Liver (tissue), 9 donors: ENCODE data around the gene CASP3. TPM values are rescaled to one million over a fixed set of nuclear protein-coding genes. Genes with fewer than 3 reads are reported as not detected.

Source experiments
- DNase-seq: peaks from one replicate; pipeline ENCODE4 v3.0.0-alpha.2; 2017; ENCODE audit warnings: low spot score
- H3K27ac ChIP-seq, 2 donors: one replicate each; pipeline ENCODE4 v1.7.0; 2013; ENCODE audit warnings: inconsistent platforms in 2 of 2, low read length in 2 of 2, control low read depth in 1 of 2, low read depth in 1 of 2, mild to moderate bottlenecking in 1 of 2
- H3K27me3 ChIP-seq, 4 donors: one replicate each; pipeline versions ENCODE4 v1.6.1 to v1.7.0; 2013; ENCODE audit warnings: low read length in 3 of 4, inconsistent platforms in 1 of 4, mild to moderate bottlenecking in 1 of 4, moderate library complexity in 1 of 4; ENCODE audit not compliant: control insufficient read depth in 4 of 4, insufficient read depth in 4 of 4
- H3K36me3 ChIP-seq, 4 donors: one replicate each; pipeline versions ENCODE4 v1.6.1 to v1.7.0; 2013; ENCODE audit warnings: low read length in 3 of 4, mild to moderate bottlenecking in 3 of 4, low read depth in 1 of 4, moderate library complexity in 1 of 4; ENCODE audit not compliant: control insufficient read depth in 4 of 4, insufficient read depth in 3 of 4
- H3K4me1 ChIP-seq, 4 donors: one replicate each; pipeline versions ENCODE4 v1.6.1 to v1.7.0; 2013; ENCODE audit warnings: low read length in 3 of 4, mild to moderate bottlenecking in 3 of 4, moderate library complexity in 1 of 4; ENCODE audit not compliant: control insufficient read depth in 4 of 4, insufficient read depth in 4 of 4
- H3K4me3 ChIP-seq, 3 donors: one replicate each; pipeline versions ENCODE4 v1.6.1 to v1.7.0; 2013; ENCODE audit warnings: low read length in 3 of 3, control low read depth in 1 of 3, low read depth in 1 of 3, mild to moderate bottlenecking in 1 of 3
- H3K9ac ChIP-seq, 2 donors: one replicate each; pipeline ENCODE4 v1.7.0; 2013; ENCODE audit warnings: low read length in 2 of 2, mild to moderate bottlenecking in 2 of 2, moderate library complexity in 2 of 2, control low read depth in 1 of 2, low read depth in 1 of 2
- H3K9me3 ChIP-seq, 4 donors: one replicate each; pipeline versions ENCODE4 v1.6.1 to v1.7.0; 2013; ENCODE audit warnings: low read length in 3 of 4; ENCODE audit not compliant: control insufficient read depth in 4 of 4
- ATF3 ChIP-seq: IDR thresholded peaks from 2 replicates; pipeline ENCODE4 v1.6.1; 2016; ENCODE audit warnings: antibody characterized with exemption
- CTCF ChIP-seq: fragments of 150-350 bp; IDR thresholded peaks from 2 replicates; pipeline ENCODE4 v1.5.1; 2017; ENCODE audit warnings: improper control_type of control experiment, low read depth, low read length; ENCODE audit not compliant: missing input control
- FOXA1 ChIP-seq: IDR thresholded peaks from 2 replicates; pipeline ENCODE4 v1.6.1; 2016; ENCODE audit warnings: antibody characterized with exemption
- FOXA2 ChIP-seq: IDR thresholded peaks from 2 replicates; pipeline ENCODE4 v1.6.1; 2016; ENCODE audit warnings: antibody characterized with exemption
- GABPA ChIP-seq, 2 donors: IDR thresholded peaks in 1 of 2; conservative IDR thresholded peaks in 1 of 2; 2 replicates each; pipeline ENCODE4 v1.6.1; 2016; ENCODE audit warnings: antibody characterized with exemption in 2 of 2, mild to moderate bottlenecking in 1 of 2, moderate library complexity in 1 of 2
- HNF4A ChIP-seq, 2 donors: conservative IDR thresholded peaks; 2 replicates each; pipeline ENCODE4 v1.6.1; 2016; ENCODE audit warnings: antibody characterized with exemption in 2 of 2, mild to moderate bottlenecking in 2 of 2
- HNF4G ChIP-seq: IDR thresholded peaks from 2 replicates; pipeline ENCODE4 v1.6.1; 2016; ENCODE audit warnings: antibody characterized with exemption
- JUND ChIP-seq, 2 donors: IDR thresholded peaks; 2 replicates each; pipeline ENCODE4 v1.6.1; 2016; ENCODE audit warnings: antibody characterized with exemption in 2 of 2
- MAX ChIP-seq: IDR thresholded peaks from 2 replicates; pipeline ENCODE4 v1.6.1; 2016; ENCODE audit warnings: antibody characterized with exemption
- NR2F2 ChIP-seq: IDR thresholded peaks from 2 replicates; pipeline ENCODE4 v1.6.1; 2016; ENCODE audit warnings: antibody characterized with exemption
- TAF1 ChIP-seq: conservative IDR thresholded peaks from 2 replicates; pipeline ENCODE4 v1.6.1; 2016; ENCODE audit warnings: antibody characterized with exemption, mild to moderate bottlenecking
- YY1 ChIP-seq: IDR thresholded peaks from 2 replicates; pipeline ENCODE4 v1.6.1; 2016; ENCODE audit warnings: antibody characterized with exemption, mild to moderate bottlenecking
- ZBTB33 ChIP-seq: IDR thresholded peaks from 2 replicates; pipeline ENCODE4 v1.6.1; 2016; ENCODE audit warnings: antibody characterized with exemption
- WGBS: extraction: QIAGEN DNeasy Blood & Tissue Kit; methylation state at CpG from one replicate; pipeline ENCODE4 v1.1.7; 2013; 5-methylcytosine and 5-hydroxymethylcytosine counted together
- polyA plus RNA-seq, 2 donors: library from polyadenylated mRNA; stranded (reverse) in 1 of 2; unstranded in 1 of 2; fragments of 200-250 nt in 1 of 2; fragments of >200 nt in 1 of 2; fragmentation: Nextera tagmentation in 1 of 2; extraction: Ambion mirVana in 1 of 2; gene quantifications; one replicate each; pipeline versions ENCODE4 v1.2.1 to v1.2.3, GENCODE V29; 2013 to 2015
- total RNA-seq, 2 donors: library from RNA; depleted of rRNA; stranded (reverse); fragments of >200 nt; gene quantifications; one replicate each; pipeline ENCODE4 v1.2.3, GENCODE V29; 2014
- donor health status: healthy.
- donor health status: healthy.
- donor health status: healthy.
- donor health status: healthy.
- donor health status: healthy.

CASP3 gene
- total and polyA plus RNA-seq, 4 donors = 7.8 to 30.1 (median 11.8) TPM

GRCh38 chr4:184599492-184600135 is 49.6 kb downstream of the CASP3 start:
- Histone ChIP-seq H3K27ac (no peak overlapping the region), H3K4me1 (no peaks in the 10 kb centered on the region), H3K9me3 (peaks cover 0 to 2% (median 0%) of the 10 kb centered on the region in 4 donors), H3K36me3 (peaks cover 0 to 2% (median 0%) of the 10 kb centered on the region in 4 donors), H3K27me3 (no peaks in the 10 kb centered on the region), H3K9ac (no peak overlapping the region), H3K4me3 (no peak overlapping the region)
- WGBS = 88% methylated on average over 7 of the region's 7 CpGs
- DNase-seq = no peak
- TF ChIP-seq CTCF (no peak), HNF4A (conservative IDR thresholded peaks at IDR 0.05) (no peak), NR2F2 (no peak), HNF4G (no peak), ZBTB33 (no peak), MAX (no peak), JUND (IDR thresholded peaks at IDR 0.05) (no peak), ATF3 (no peak), TAF1 (no peak)

GRCh38 chr4:184598753-184599491 is 50.3 kb downstream of the CASP3 start:
- no peaks in the 10 kb centered on the region for H3K27me3 ChIP-seq
- H3K9ac ChIP-seq = no peak overlapping the region
- no peaks in the 10 kb centered on the region for H3K9me3 ChIP-seq
- TF ChIP-seq ZBTB33 (no peak), FOXA2 (no peak), FOXA1 (no peak), ATF3 (no peak), YY1 (no peak), NR2F2 (peak; percentile 27), GABPA (IDR thresholded peaks at IDR 0.05 in 1 of 2, conservative IDR thresholded peaks at IDR 0.05 in 1 of 2) (no peak)
- WGBS = 81% methylated on average over 12 of the region's 12 CpGs
- H3K27ac ChIP-seq = no peak overlapping the region
- no peak for DNase-seq
- peaks cover 0 to 2% (median 0%) of the 10 kb centered on the region in 4 donors for H3K36me3 ChIP-seq
- no peak overlapping the region for H3K4me3 ChIP-seq
- H3K4me1 ChIP-seq = no peaks in the 10 kb centered on the region
